ENCODE results near the gene RMC1. TPM values are rescaled to one million over a fixed set of nuclear protein-coding genes. Genes with fewer than 3 reads are reported as not detected.
"Not testable (repeated sequence)": the region's sequence is repeated elsewhere in the genome, so short reads cannot be mapped to it uniquely, and the experiment has no call there.

Gene RMC1
- total RNA-seq, 2 experiments from 2014 or later = 32.8 to 36.2 TPM

GRCh38 chr18:23574611-23575308, 71.4 kb downstream of the RMC1 start:
- Histone ChIP-seq H3K79me2 (ENCODE audit: insufficient read depth, low read depth, low read length) (no peaks in the 10 kb centered on the region), H2AFZ (ENCODE audit: low read length) (no peak overlapping the region), H3K4me3 (ENCODE audit: low read depth, low read length, poor library complexity, severe bottlenecking) (no peak overlapping the region), H3K9me2 (ENCODE audit: insufficient read depth, low read length) (no peaks in the 10 kb centered on the region), H3K36me3 (ENCODE audit: insufficient read depth, low read length) (peaks cover 45% of the 10 kb centered on the region), H3K27ac (ENCODE audit: low read depth, low read length, poor library complexity, severe bottlenecking) (no peak overlapping the region), H3K4me2 (ENCODE audit: low read length) (no peak overlapping the region), H3K9me3 (ENCODE audit: low read length) (no peaks in the 10 kb centered on the region), H3K4me1 (ENCODE audit: insufficient read depth, low read length, poor library complexity, severe bottlenecking) (peaks cover 12% of the 10 kb centered on the region), H4K20me1 (ENCODE audit: insufficient read depth, low read length) (no peaks in the 10 kb centered on the region)
- POLR2A ChIA-PET = interaction anchor here (0.7 to 1.5 kb wide), 2 partner anchors 10 to 740 kb away, joined by 4 to 8 read pairs; no protein-coding TSS in a partner anchor
- TF ChIP-seq CTCF (conservative IDR thresholded peaks at IDR 0.05; ENCODE audit: low read length) (no peak), EZH2phosphoT487 (IDR thresholded peaks at IDR 0.05; ENCODE audit: borderline replicate concordance, low read depth, low read length) (no peak)
- no peak for DNase-seq (ENCODE audit: low spot score)
- CTCF ChIA-PET (ENCODE audit: unreplicated experiment) = no interaction called here
- BruUV-seq (replicated peaks) = no TSS peak
- intact Hi-C loops (cut with micrococcal nuclease; ENCODE audit: unreplicated experiment) = no loop called here

- BruUV-seq (replicated peaks) = no TSS peak
- POLR2A ChIA-PET = interaction anchor here (0.7 to 1.5 kb wide), 2 partner anchors 10 to 740 kb away, joined by 4 to 8 read pairs; no protein-coding TSS in a partner anchor
- Histone ChIP-seq H3K9me3 (ENCODE audit: low read length) (no peaks in the 10 kb centered on the region), H3K4me1 (ENCODE audit: insufficient read depth, low read length, poor library complexity, severe bottlenecking) (peaks cover 12% of the 10 kb centered on the region), H3K36me3 (ENCODE audit: insufficient read depth, low read length) (peaks cover 41% of the 10 kb centered on the region), H3K79me2 (ENCODE audit: insufficient read depth, low read depth, low read length) (no peaks in the 10 kb centered on the region), H3K4me3 (ENCODE audit: low read depth, low read length, poor library complexity, severe bottlenecking) (no peak overlapping the region), H3K4me2 (ENCODE audit: low read length) (no peak overlapping the region), H4K20me1 (ENCODE audit: insufficient read depth, low read length) (no peaks in the 10 kb centered on the region), H3K9me2 (ENCODE audit: insufficient read depth, low read length) (no peaks in the 10 kb centered on the region), H2AFZ (ENCODE audit: low read length) (no peak overlapping the region), H3K27ac (ENCODE audit: low read depth, low read length, poor library complexity, severe bottlenecking) (no peak overlapping the region)
- intact Hi-C loops (cut with micrococcal nuclease; ENCODE audit: unreplicated experiment) = no loop called here
- DNase-seq (ENCODE audit: low spot score) = no peak
- CTCF ChIA-PET (ENCODE audit: unreplicated experiment) = no interaction called here
- no peak for TF ChIP-seq CTCF (conservative IDR thresholded peaks at IDR 0.05; ENCODE audit: low read length)
- no peak for TF ChIP-seq EZH2phosphoT487 (IDR thresholded peaks at IDR 0.05; ENCODE audit: borderline replicate concordance, low read depth, low read length)
These were observed 72.0 kb downstream of the RMC1 start for GRCh38 chr18:23575309-23575651.

- H3K79me2 ChIP-seq (ENCODE audit: insufficient read depth, low read depth, low read length); H4K20me1 ChIP-seq (ENCODE audit: insufficient read depth, low read length); CTCF ChIA-PET (ENCODE audit: unreplicated experiment); H3K27ac ChIP-seq (ENCODE audit: low read depth, low read length, poor library complexity, severe bottlenecking); H3K4me2 ChIP-seq (ENCODE audit: low read length); intact Hi-C loops (cut with micrococcal nuclease; ENCODE audit: unreplicated experiment); H3K9me2 ChIP-seq (ENCODE audit: insufficient read depth, low read length); H3K4me3 ChIP-seq (ENCODE audit: low read depth, low read length, poor library complexity, severe bottlenecking); POLR2A ChIA-PET; H2AFZ ChIP-seq (ENCODE audit: low read length); H3K9me3 ChIP-seq (ENCODE audit: low read length); BruUV-seq (replicated peaks); DNase-seq (ENCODE audit: low spot score): not testable (repeated sequence)
- Histone ChIP-seq H3K36me3 (ENCODE audit: insufficient read depth, low read length) (peaks cover 34% of the 10 kb centered on the region), H3K4me1 (ENCODE audit: insufficient read depth, low read length, poor library complexity, severe bottlenecking) (peaks cover 15% of the 10 kb centered on the region)
These were observed 74.2 kb downstream of the RMC1 start for GRCh38 chr18:23577521-23577920.
